HG03095 (cell line): Measurements from ENCODE around the gene LRRK1.

Experiments used
- ATAC-seq: cut with Tn5 transposase; IDR thresholded peaks from one replicate; pipeline ENCODE4 v1.9.1; 2021; ENCODE audit warnings: moderate library complexity; ENCODE audit not compliant: unreplicated experiment

Gene LRRK1

GRCh38 chr15:101019366-101019896 is 100.3 kb downstream of the LRRK1 start:
- no peak for ATAC-seq

- no peak for ATAC-seq
These were observed 101.3 kb downstream of the LRRK1 start for GRCh38 chr15:101020451-101020850.

GRCh38 chr15:101020945-101021344 is 101.8 kb downstream of the LRRK1 start:
- ATAC-seq: no peak

GRCh38 chr15:101022306-101022705 is 103.1 kb downstream of the LRRK1 start:
- ATAC-seq: no peak

GRCh38 chr15:101022876-101023275 is 103.7 kb downstream of the LRRK1 start:
- ATAC-seq: no peak

- no peak for ATAC-seq
These were observed 104.4 kb downstream of the LRRK1 start for GRCh38 chr15:101023501-101024072.

GRCh38 chr15:101024073-101024695 is 105.0 kb downstream of the LRRK1 start:
- no peak for ATAC-seq

- ATAC-seq: no peak
These were observed 105.7 kb downstream of the LRRK1 start for GRCh38 chr15:101024706-101025500.

GRCh38 chr15:101025501-101025885 is 106.3 kb downstream of the LRRK1 start:
- no peak for ATAC-seq

- ATAC-seq: no peak
These were observed 106.9 kb downstream of the LRRK1 start for GRCh38 chr15:101025896-101026631.

GRCh38 chr15:101026656-101027272 is 107.6 kb downstream of the LRRK1 start:
- no peak for ATAC-seq

- no peak for ATAC-seq
These were observed 108.2 kb downstream of the LRRK1 start for GRCh38 chr15:101027273-101027901.

GRCh38 chr15:101027920-101028319 is 108.8 kb downstream of the LRRK1 start:
- ATAC-seq: no peak

GRCh38 chr15:101028321-101028720 is 109.2 kb downstream of the LRRK1 start:
- ATAC-seq: no peak

- no peak for ATAC-seq
These were observed 109.7 kb downstream of the LRRK1 start for GRCh38 chr15:101028772-101029438.

- no peak for ATAC-seq
These were observed 111.0 kb downstream of the LRRK1 start for GRCh38 chr15:101029971-101030661.

GRCh38 chr15:101031213-101031612 is 112.1 kb downstream of the LRRK1 start:
- no peak for ATAC-seq

- ATAC-seq: no peak
These were observed 114.6 kb downstream of the LRRK1 start for GRCh38 chr15:101033801-101034200.

GRCh38 chr15:101035611-101036010 is 116.5 kb downstream of the LRRK1 start:
- peak; percentile 51 for ATAC-seq
